CD8-positive, alpha-beta memory T cell (primary cell): ENCODE data around the gene VAMP4. TPM values are rescaled to one million over a fixed set of nuclear protein-coding genes. Genes with fewer than 3 reads are reported as not detected.

Experiments
- CTCF ChIA-PET: fragments of 350-600 bp; sonication (Branson Sonifier 250); formaldehyde crosslinking; loops from one replicate; lab custom pipeline; 2021; ENCODE audit warnings: antibody characterized with exemption; lab: Charles Lee
- POLR2A ChIA-PET: fragments of 350-600 bp; sonication (Branson Sonifier 250); formaldehyde crosslinking; loops from one replicate; lab custom pipeline; 2021; ENCODE audit warnings: antibody characterized with exemption; lab: Charles Lee
- DNase-seq, 5 donors: peaks; one replicate each; pipeline versions ENCODE4 v3.0.0 to v3.0.0-alpha.2; 2020 to 2022; ENCODE audit warnings: mixed read lengths in 1 of 5
- H3K27ac ChIP-seq: one replicate; pipeline ENCODE4 v1.7.0; 2013; ENCODE audit warnings: low read depth, mild to moderate bottlenecking, low read length, moderate library complexity
- H3K27me3 ChIP-seq: 2 replicates; pipeline ENCODE4 v1.7.0; 2013; ENCODE audit warnings: low read length, mild to moderate bottlenecking; ENCODE audit not compliant: insufficient read depth, poor library complexity, severe bottlenecking
- H3K36me3 ChIP-seq: 2 replicates; pipeline ENCODE4 v1.7.0; 2013; ENCODE audit warnings: mild to moderate bottlenecking, low read length, moderate library complexity; ENCODE audit not compliant: insufficient read depth
- H3K4me1 ChIP-seq: 2 replicates; pipeline ENCODE4 v1.7.0; 2013; ENCODE audit warnings: mild to moderate bottlenecking, low read length, moderate library complexity; ENCODE audit not compliant: insufficient read depth
- H3K4me3 ChIP-seq: 2 replicates; pipeline ENCODE4 v1.7.0; 2013; ENCODE audit warnings: mild to moderate bottlenecking, low read length
- H3K9me3 ChIP-seq: 2 replicates; pipeline ENCODE4 v1.7.0; 2013; ENCODE audit warnings: mild to moderate bottlenecking, low read length
- H3K27ac Mint-ChIP-seq, 8 donors: one replicate each; pipeline ENCODE4 v1.8.0; 2020 to 2021; ENCODE audit warnings: mixed read lengths in 8 of 8, mild to moderate bottlenecking in 6 of 8, inconsistent platforms in 3 of 8, moderate library complexity in 3 of 8
- H3K27me3 Mint-ChIP-seq, 2 donors: one replicate each; pipeline ENCODE4 v1.8.0; 2020 to 2021; ENCODE audit warnings: mixed read lengths in 2 of 2, mild to moderate bottlenecking in 1 of 2, moderate library complexity in 1 of 2
- H3K36me3 Mint-ChIP-seq, 3 donors: one replicate each; pipeline ENCODE4 v1.8.0; 2020 to 2021; ENCODE audit warnings: mixed read lengths in 3 of 3, inconsistent platforms in 1 of 3, mild to moderate bottlenecking in 1 of 3
- H3K4me1 Mint-ChIP-seq, 3 donors: one replicate each; pipeline ENCODE4 v1.8.0; 2020 to 2021; ENCODE audit warnings: mixed read lengths in 3 of 3, inconsistent platforms in 1 of 3, mild to moderate bottlenecking in 1 of 3
- H3K4me3 Mint-ChIP-seq, 7 donors: one replicate each; pipeline ENCODE4 v1.8.0; 2020 to 2021; ENCODE audit warnings: mixed read lengths in 7 of 7, mild to moderate bottlenecking in 6 of 7, moderate library complexity in 4 of 7, inconsistent platforms in 2 of 7
- H3K9me3 Mint-ChIP-seq, 5 donors: one replicate each; pipeline ENCODE4 v1.8.0; 2020 to 2022; ENCODE audit warnings: mixed read lengths in 5 of 5, mild to moderate bottlenecking in 3 of 5, moderate library complexity in 2 of 5, inconsistent platforms in 1 of 5
- polyA plus RNA-seq: library from polyadenylated mRNA; unstranded; fragments of 300-500 nt; fragmentation: Illumina TruSeq; gene quantifications from one replicate; pipeline ENCODE4 v1.2.3, GENCODE V29; 2021
- total RNA-seq, 2 experiments: library from RNA; stranded (reverse); gene quantifications; one replicate each; pipeline ENCODE4 v1.2.3, GENCODE V29; 2021

VAMP4 gene
- total and polyA plus RNA-seq, 3 experiments from 2014 or later, result 7.3 to 22.2 (median 7.7) TPM

DNA sequence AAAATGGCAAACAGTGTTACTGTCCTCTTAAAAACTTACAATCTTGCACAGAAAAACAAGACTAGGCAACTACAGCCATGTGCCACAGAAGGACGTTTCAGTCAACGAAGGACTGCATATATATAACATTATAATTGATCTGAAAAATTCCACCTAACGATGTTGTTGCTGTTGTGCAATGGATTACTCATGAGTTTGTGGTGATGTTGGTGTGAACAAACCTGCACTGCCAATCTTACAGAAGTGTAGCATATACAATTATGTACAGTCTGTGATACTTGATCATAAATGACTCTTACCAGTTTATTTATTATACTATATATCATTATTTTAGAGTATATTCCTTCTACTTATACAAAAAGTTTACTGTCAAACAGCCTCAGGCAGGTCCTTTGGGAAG lies 6.8 kb upstream of the VAMP4 start:
- Mint-ChIP-seq H3K36me3 (no peaks in the 10 kb centered on the region), H3K4me3 (no peak overlapping the region), H3K27me3 (peaks cover 0 to 2% of the 10 kb centered on the region in 2 donors), H3K9me3 (no peaks in the 10 kb centered on the region), H3K4me1 (peaks cover 4 to 7% (median 6%) of the 10 kb centered on the region in 3 donors), H3K27ac (no peak overlapping the region)
- Histone ChIP-seq H3K4me1 (peaks cover 5% of the 10 kb centered on the region), H3K36me3 (no peaks in the 10 kb centered on the region), H3K4me3 (no peak overlapping the region), H3K27ac (no peak overlapping the region), H3K27me3 (no peaks in the 10 kb centered on the region), H3K9me3 (no peaks in the 10 kb centered on the region)
- CTCF ChIA-PET, result no interaction called here
- POLR2A ChIA-PET, result no interaction called here
- no peak for DNase-seq

DNA sequence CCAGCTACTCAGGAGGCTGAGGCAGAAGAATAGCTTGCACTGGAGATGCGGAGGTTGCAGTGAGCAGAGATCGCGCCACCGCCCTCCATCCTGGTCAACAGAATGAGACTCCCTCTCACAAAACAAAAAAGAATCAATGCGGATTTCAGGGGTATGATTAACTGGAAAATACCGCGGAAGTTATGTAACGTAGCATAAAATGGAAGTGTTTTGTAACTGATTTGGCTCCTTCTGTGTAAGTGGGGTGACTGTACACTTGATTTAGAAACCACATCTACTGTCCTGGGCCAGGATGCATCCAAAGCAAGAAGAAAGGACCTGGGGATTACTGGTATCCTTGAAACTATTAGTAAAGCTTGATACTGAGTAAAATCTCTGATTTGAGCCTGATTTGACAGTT lies 3.1 kb upstream of the VAMP4 start:
- ChIA-PET POLR2A (no interaction called here), CTCF (no interaction called here)
- no peak for DNase-seq
- Mint-ChIP-seq H3K27ac (no peak overlapping the region), H3K36me3 (peaks cover 0 to 12% (median 0%) of the 10 kb centered on the region in 3 donors), H3K4me3 (no peak overlapping the region), H3K9me3 (no peaks in the 10 kb centered on the region), H3K4me1 (peaks cover 37 to 40% (median 38%) of the 10 kb centered on the region in 3 donors), H3K27me3 (peaks cover 0 to 2% of the 10 kb centered on the region in 2 donors)
- H3K9me3 ChIP-seq, result no peaks in the 10 kb centered on the region
- no peaks in the 10 kb centered on the region for H3K36me3 ChIP-seq
- H3K27me3 ChIP-seq, result no peaks in the 10 kb centered on the region
- peaks cover 31% of the 10 kb centered on the region for H3K4me1 ChIP-seq
- no peak overlapping the region for H3K4me3 ChIP-seq
- no peak overlapping the region for H3K27ac ChIP-seq

DNA sequence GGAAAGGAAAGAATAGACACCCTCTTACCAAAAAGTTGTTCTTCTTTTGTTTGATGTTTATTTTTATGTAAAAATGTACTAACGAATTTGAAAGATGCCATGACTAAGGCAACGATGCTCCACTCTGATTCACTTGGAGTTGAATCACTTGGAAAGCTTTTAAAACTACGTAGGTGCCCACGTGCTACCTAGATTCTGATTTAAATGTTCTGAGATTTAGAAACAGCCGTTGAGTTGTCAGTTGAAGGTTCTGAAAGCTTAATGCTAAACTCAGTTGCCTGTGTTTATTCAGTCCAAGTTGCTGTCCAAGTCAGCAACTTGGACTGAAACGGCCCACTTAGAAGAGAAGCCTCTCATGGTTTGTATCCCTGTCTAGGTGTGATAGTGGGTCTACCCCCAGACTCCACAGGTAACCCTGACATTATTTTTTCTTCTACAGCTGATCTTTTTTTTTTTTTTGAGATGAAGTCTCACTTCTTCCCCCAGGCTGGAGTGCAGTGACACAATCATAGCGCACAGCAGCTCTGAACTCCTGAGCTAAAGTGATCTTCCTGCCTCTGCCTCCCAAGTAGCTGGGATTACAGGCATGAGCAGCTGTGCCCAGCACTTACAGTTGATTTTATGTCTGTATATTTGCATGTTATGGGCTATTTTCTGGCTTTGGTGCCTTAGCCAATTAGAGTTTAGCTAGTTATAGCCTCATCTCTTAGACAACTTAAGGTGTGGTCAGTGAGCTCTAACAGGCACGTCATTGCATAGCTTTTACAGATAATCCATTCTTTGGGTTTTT lies 1.4 kb upstream of the VAMP4 start:
- Histone ChIP-seq H3K27ac (peak overlapping the region; percentile 98), H3K9me3 (no peaks in the 10 kb centered on the region), H3K27me3 (no peaks in the 10 kb centered on the region), H3K4me1 (peaks cover 42% of the 10 kb centered on the region), H3K36me3 (no peaks in the 10 kb centered on the region), H3K4me3 (peak overlapping the region; percentile 96)
- Mint-ChIP-seq H3K27ac (peak overlapping the region; percentile 95 to 100 (median 100)), H3K4me3 (peak overlapping the region; percentile 93 to 100 (median 99)), H3K36me3 (peaks cover 0 to 19% (median 0%) of the 10 kb centered on the region in 3 donors), H3K27me3 (peaks cover 0 to 2% of the 10 kb centered on the region in 2 donors), H3K4me1 (peaks cover 52 to 57% (median 56%) of the 10 kb centered on the region in 3 donors), H3K9me3 (no peaks in the 10 kb centered on the region)
- peak in 1 of 5 donors; percentile 17 for DNase-seq
- ChIA-PET POLR2A (interaction anchor here (3.9 kb wide), 1 partner anchor 38 kb away, joined by 40 read pairs; the partner anchor contains the start of gene METTL13), CTCF (interaction anchor here (0.8 to 3.1 kb wide), 7 partner anchors 29 to 700 kb away, joined by 3 to 11 read pairs (median 3); partner anchors contain the start of genes METTL13, PIGC and PRRC2C)

DNA sequence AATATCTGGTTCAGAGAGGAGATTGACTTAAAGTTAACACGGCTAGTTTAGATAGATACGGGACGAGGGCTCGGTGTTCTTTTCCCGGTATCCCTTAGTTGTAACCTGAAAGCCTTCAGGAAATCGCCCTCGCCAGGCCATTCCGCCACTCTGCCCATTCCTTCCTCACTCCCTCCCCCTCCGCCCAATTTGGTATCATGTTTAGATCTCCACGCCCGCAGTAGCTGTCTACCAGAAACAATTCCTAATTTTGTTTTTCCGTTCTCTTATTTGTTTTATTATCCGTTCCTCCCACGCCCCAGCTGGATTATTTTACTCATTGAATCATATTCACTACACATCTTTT lies 685 bp upstream of the VAMP4 start:
- no peaks in the 10 kb centered on the region for H3K9me3 ChIP-seq
- Mint-ChIP-seq H3K27ac (peak overlapping the region; percentile 95 to 100 (median 100)), H3K36me3 (peaks cover 0 to 24% (median 0%) of the 10 kb centered on the region in 3 donors), H3K9me3 (no peaks in the 10 kb centered on the region), H3K4me1 (peaks cover 52 to 58% (median 57%) of the 10 kb centered on the region in 3 donors), H3K4me3 (peak overlapping the region; percentile 93 to 100 (median 99)), H3K27me3 (peaks cover 0 to 2% of the 10 kb centered on the region in 2 donors)
- peak in 2 of 5 donors; percentile 8 to 12 for DNase-seq
- H3K36me3 ChIP-seq, result no peaks in the 10 kb centered on the region
- H3K27ac ChIP-seq, result peak overlapping the region; percentile 98
- peaks cover 42% of the 10 kb centered on the region for H3K4me1 ChIP-seq
- peak overlapping the region; percentile 96 for H3K4me3 ChIP-seq
- CTCF ChIA-PET, result interaction anchor here (0.8 to 3.1 kb wide), 4 partner anchors 30 to 257 kb away, joined by 3 to 11 read pairs (median 4); partner anchors contain the start of gene PRRC2C
- H3K27me3 ChIP-seq, result no peaks in the 10 kb centered on the region
- POLR2A ChIA-PET, result interaction anchor here (0.6 to 3.9 kb wide), 6 partner anchors 9 to 258 kb away, joined by 3 to 40 read pairs (median 4); partner anchors contain the start of genes DNM3 and METTL13

- H3K27me3 ChIP-seq, result no peaks in the 10 kb centered on the region
- H3K9me3 Mint-ChIP-seq, result no peaks in the 10 kb centered on the region
- H3K36me3 Mint-ChIP-seq, result peaks cover 4 to 35% (median 6%) of the 10 kb centered on the region in 3 donors
- no peaks in the 10 kb centered on the region for H3K9me3 ChIP-seq
- H3K4me1 ChIP-seq, result peaks cover 42% of the 10 kb centered on the region
- H3K4me3 Mint-ChIP-seq, result peak overlapping the region; percentile 93 to 100 (median 99)
- H3K27ac Mint-ChIP-seq, result peak overlapping the region; percentile 95 to 100 (median 100)
- peak overlapping the region; percentile 96 for H3K4me3 ChIP-seq
- POLR2A ChIA-PET, result interaction anchor here (0.5 to 3.9 kb wide), 4 partner anchors 8 to 257 kb away, joined by 3 to 40 read pairs (median 4); partner anchors contain the start of gene METTL13
- peaks cover 0 to 2% of the 10 kb centered on the region in 2 donors for H3K27me3 Mint-ChIP-seq
- CTCF ChIA-PET, result interaction anchor here (0.8 to 3.1 kb wide), 4 partner anchors 11 to 256 kb away, joined by 3 to 11 read pairs (median 4); partner anchors contain the start of genes METTL13 and PRRC2C
- peak overlapping the region; percentile 98 for H3K27ac ChIP-seq
- peaks cover 53 to 63% (median 60%) of the 10 kb centered on the region in 3 donors for H3K4me1 Mint-ChIP-seq
- peaks cover 9% of the 10 kb centered on the region for H3K36me3 ChIP-seq
- peak; percentile 1 to 60 (median 22) for DNase-seq
Observed at GRCh38 chr1:171740987-171741871, 636 bp downstream of the VAMP4 start.

- H3K27me3 Mint-ChIP-seq, result peaks cover 0 to 2% of the 10 kb centered on the region in 2 donors
- ChIA-PET POLR2A (interaction anchor here (0.5 to 3.9 kb wide), 2 partner anchors 9 to 41 kb away, joined by 3 to 40 read pairs; partner anchors contain the start of gene METTL13), CTCF (interaction anchor here (0.8 to 1.6 kb wide), 2 partner anchors 10 to 41 kb away, joined by 3 to 5 read pairs; partner anchors contain the start of gene METTL13)
- Histone ChIP-seq H3K4me1 (peaks cover 42% of the 10 kb centered on the region), H3K9me3 (no peaks in the 10 kb centered on the region), H3K4me3 (peak overlapping the region; percentile 96), H3K27ac (peak overlapping the region; percentile 9), H3K27me3 (no peaks in the 10 kb centered on the region), H3K36me3 (peaks cover 9% of the 10 kb centered on the region)
- peaks cover 6 to 43% (median 7%) of the 10 kb centered on the region in 3 donors for H3K36me3 Mint-ChIP-seq
- peaks cover 54 to 68% (median 63%) of the 10 kb centered on the region in 3 donors for H3K4me1 Mint-ChIP-seq
- H3K27ac Mint-ChIP-seq, result peak overlapping the region in 7 of 8 donors; percentile 41 to 100 (median 99)
- H3K9me3 Mint-ChIP-seq, result no peaks in the 10 kb centered on the region
- DNase-seq, result no peak
- peak overlapping the region; percentile 32 to 100 (median 99) for H3K4me3 Mint-ChIP-seq
Observed at GRCh38 chr1:171740356-171740863, 1.5 kb downstream of the VAMP4 start.

GRCh38 chr1:171739656-171740055 lies 2.2 kb downstream of the VAMP4 start:
- H3K4me3 Mint-ChIP-seq, result peak overlapping the region; percentile 25 to 100 (median 99)
- peaks cover 9% of the 10 kb centered on the region for H3K36me3 ChIP-seq
- H3K9me3 Mint-ChIP-seq, result no peaks in the 10 kb centered on the region
- H3K27ac Mint-ChIP-seq, result peak overlapping the region; percentile 15 to 100 (median 97)
- H3K27ac ChIP-seq, result no peak overlapping the region
- peaks cover 57 to 73% (median 69%) of the 10 kb centered on the region in 3 donors for H3K4me1 Mint-ChIP-seq
- ChIA-PET CTCF (no interaction called here), POLR2A (no interaction called here)
- H3K27me3 ChIP-seq, result no peaks in the 10 kb centered on the region
- no peak for DNase-seq
- peaks cover 6 to 47% (median 10%) of the 10 kb centered on the region in 3 donors for H3K36me3 Mint-ChIP-seq
- no peak overlapping the region for H3K4me3 ChIP-seq
- peaks cover 0 to 2% of the 10 kb centered on the region in 2 donors for H3K27me3 Mint-ChIP-seq
- H3K4me1 ChIP-seq, result peaks cover 42% of the 10 kb centered on the region
- H3K9me3 ChIP-seq, result no peaks in the 10 kb centered on the region
